Prostate gland (tissue), 2 donors: Measurements from ENCODE around the gene FGF10. TPM values are rescaled to one million over a fixed set of nuclear protein-coding genes. Genes with fewer than 3 reads are reported as not detected.

ENCODE experiments used
- DNase-seq: peaks from one replicate; pipeline ENCODE4 v3.0.0-alpha.2; 2019; ENCODE audit warnings: low spot score
- H3K27ac ChIP-seq, 2 donors: fragments of 200-600 bp; sonication (generic); 2 replicates each; pipeline ENCODE4 v1.5.1; 2017 to 2019
- H3K27me3 ChIP-seq: fragments of 200-600 bp; sonication (generic); replicated peaks from 2 replicates; pipeline ENCODE4 v1.5.1; 2019; ENCODE audit not compliant: insufficient read depth
- H3K36me3 ChIP-seq, 2 donors: fragments of 200-600 bp; sonication (generic); 1 replicate in 1 of 2; 2 replicates in 1 of 2; pipeline versions ENCODE4 v1.5.1 to v1.8.1; 2017 to 2019
- H3K4me1 ChIP-seq: fragments of 200-600 bp; sonication (generic); replicated peaks from 2 replicates; pipeline ENCODE4 v1.5.1; 2019
- H3K4me3 ChIP-seq, 2 donors: fragments of 200-600 bp; sonication (generic); 2 replicates each; pipeline ENCODE4 v1.5.1; 2017 to 2019
- H3K9me3 ChIP-seq: fragments of 200-600 bp; sonication (generic); 2 replicates; pipeline ENCODE4 v1.5.1; 2017
- POLR2A ChIP-seq: fragments of 450-650 bp; IDR thresholded peaks from one replicate; pipeline ENCODE4 v1.6.1; 2016; ENCODE audit warnings: antibody characterized with exemption, mild to moderate bottlenecking
- POLR2AphosphoS5 ChIP-seq: sonication (generic); formaldehyde crosslinking; IDR thresholded peaks from one replicate; pipeline ENCODE4 v1.6.1; 2017; ENCODE audit warnings: antibody characterized with exemption
- WGBS: methylation state at CpG from one replicate; pipeline ENCODE4 v1.1.5; 2018; 5-methylcytosine and 5-hydroxymethylcytosine counted together
- intact Hi-C: fragments of 100-400 bp; cut with DNase I; formaldehyde crosslinking; loops from one replicate; pipeline ENCODE4 v1.14.2; 2022
- total RNA-seq, 2 donors: library from RNA; depleted of rRNA; stranded (reverse); fragments of >200 nt; gene quantifications; one replicate each; pipeline ENCODE4 v1.1.0, GENCODE V29; 2016
- TF ChIP-seq, protein P1 (sequence below), 4 experiments: fragments of 200-600 bp in 2 of 4; fragments of 450-650 bp in 2 of 4; sonication (generic) in 2 of 4; IDR thresholded peaks; 1 replicate in 3 of 4; 2 replicates in 1 of 4; pipeline ENCODE4 v1.5.1; 2016 to 2019; ENCODE audit warnings: antibody characterized with exemption in 4 of 4, mild to moderate bottlenecking in 2 of 4, moderate library complexity in 2 of 4

The FGF10 gene
- total RNA-seq, 2 donors from 2014 or later, result 3.1 to 6.9 TPM

DNA sequence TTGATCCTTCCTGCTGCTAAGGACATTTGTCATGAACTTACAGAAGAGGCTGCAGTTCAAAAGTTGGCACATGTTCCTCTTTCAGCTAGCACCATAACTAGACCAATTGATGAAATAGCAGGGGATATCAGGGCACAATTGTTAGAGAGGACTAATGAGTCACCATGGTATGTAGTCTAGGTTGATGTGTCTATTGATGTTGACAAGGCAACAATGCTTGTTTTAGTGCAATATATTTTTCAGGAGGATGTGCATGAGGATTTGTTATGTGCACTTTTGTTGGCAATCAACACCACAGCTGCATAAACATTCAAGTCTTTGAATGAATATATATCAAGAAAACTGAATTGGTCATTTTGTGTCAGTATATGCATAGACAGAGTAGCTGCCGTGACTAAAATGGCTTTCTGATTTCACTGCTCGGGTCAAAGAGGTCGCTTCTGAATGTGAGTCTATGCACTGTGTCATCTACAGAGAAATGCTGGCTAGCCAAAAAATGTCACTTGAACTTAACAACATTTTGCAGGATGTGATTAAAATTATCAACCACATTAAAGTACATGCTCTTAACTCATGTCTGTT, 68.0 kb downstream of the FGF10 start:
- Histone ChIP-seq H3K27me3 (no peaks in the 10 kb centered on the region), H3K27ac (no peak overlapping the region), H3K36me3 (no peaks in the 10 kb centered on the region), H3K4me1 (no peaks in the 10 kb centered on the region), H3K4me3 (no peak overlapping the region), H3K9me3 (no peaks in the 10 kb centered on the region)
- TF ChIP-seq POLR2AphosphoS5 (no peak), POLR2A (no peak)
- TF ChIP-seq, protein P1, sequence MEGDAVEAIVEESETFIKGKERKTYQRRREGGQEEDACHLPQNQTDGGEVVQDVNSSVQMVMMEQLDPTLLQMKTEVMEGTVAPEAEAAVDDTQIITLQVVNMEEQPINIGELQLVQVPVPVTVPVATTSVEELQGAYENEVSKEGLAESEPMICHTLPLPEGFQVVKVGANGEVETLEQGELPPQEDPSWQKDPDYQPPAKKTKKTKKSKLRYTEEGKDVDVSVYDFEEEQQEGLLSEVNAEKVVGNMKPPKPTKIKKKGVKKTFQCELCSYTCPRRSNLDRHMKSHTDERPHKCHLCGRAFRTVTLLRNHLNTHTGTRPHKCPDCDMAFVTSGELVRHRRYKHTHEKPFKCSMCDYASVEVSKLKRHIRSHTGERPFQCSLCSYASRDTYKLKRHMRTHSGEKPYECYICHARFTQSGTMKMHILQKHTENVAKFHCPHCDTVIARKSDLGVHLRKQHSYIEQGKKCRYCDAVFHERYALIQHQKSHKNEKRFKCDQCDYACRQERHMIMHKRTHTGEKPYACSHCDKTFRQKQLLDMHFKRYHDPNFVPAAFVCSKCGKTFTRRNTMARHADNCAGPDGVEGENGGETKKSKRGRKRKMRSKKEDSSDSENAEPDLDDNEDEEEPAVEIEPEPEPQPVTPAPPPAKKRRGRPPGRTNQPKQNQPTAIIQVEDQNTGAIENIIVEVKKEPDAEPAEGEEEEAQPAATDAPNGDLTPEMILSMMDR (IDR thresholded peaks at IDR 0.05), result no peak
- WGBS, result 87% methylated on average over 3 of the region's 3 CpGs
- intact Hi-C loops, result no loop called here
- DNase-seq, result no peak

DNA sequence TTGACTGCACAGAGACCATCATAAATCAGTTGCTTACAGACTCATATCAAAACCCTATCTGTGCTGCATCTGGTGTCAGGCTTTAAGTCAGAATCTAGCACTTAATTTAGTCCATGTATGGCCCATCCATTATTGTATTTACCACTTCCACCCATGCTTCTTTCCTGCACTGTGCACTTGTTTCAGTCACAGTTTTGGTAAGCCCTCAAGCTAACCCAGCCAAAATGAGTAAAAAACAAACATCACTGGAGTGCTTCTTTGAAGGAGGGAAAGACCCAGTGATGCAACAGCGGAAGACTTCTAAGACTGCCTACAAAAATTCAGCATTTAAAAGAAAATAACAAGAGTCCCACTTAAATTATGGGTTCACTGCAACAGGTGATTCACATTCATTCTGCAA, 69.0 kb downstream of the FGF10 start:
- Histone ChIP-seq H3K27ac (no peak overlapping the region), H3K9me3 (no peaks in the 10 kb centered on the region), H3K4me1 (no peaks in the 10 kb centered on the region), H3K36me3 (no peaks in the 10 kb centered on the region), H3K27me3 (no peaks in the 10 kb centered on the region), H3K4me3 (no peak overlapping the region)
- 91% methylated on average over 1 of the region's 1 CpG for WGBS
- intact Hi-C loops, result no loop called here
- DNase-seq, result no peak
- no peak for TF ChIP-seq POLR2AphosphoS5
- no peak for TF ChIP-seq POLR2A
- TF ChIP-seq, protein P1 (IDR thresholded peaks at IDR 0.05), result no peak

DNA sequence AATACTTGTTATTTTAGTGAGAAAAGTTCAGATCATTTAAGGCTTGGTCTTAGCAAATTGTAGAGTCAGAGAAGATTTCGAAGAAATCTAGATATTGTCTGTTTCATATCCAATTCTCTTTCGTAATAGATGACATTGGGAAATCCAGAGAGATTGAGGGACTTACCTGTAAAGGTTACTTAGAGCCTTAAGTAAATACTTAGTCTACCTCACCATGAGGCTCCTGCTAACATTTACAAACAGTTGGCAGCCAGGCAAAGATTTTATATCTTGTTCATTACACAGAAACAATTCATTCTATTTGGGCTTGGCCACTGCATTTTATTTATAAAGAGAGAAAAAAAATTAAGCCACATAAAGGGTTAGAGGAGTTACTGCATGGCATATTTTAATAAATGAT, 70.3 kb downstream of the FGF10 start:
- TF ChIP-seq POLR2A (no peak), POLR2AphosphoS5 (no peak)
- TF ChIP-seq, protein P1 (IDR thresholded peaks at IDR 0.05), result no peak
- Histone ChIP-seq H3K4me3 (no peak overlapping the region), H3K36me3 (no peaks in the 10 kb centered on the region), H3K27me3 (no peaks in the 10 kb centered on the region), H3K4me1 (no peaks in the 10 kb centered on the region), H3K9me3 (no peaks in the 10 kb centered on the region), H3K27ac (no peak overlapping the region)
- intact Hi-C loops, result no loop called here
- DNase-seq, result no peak
- WGBS, result 77% methylated on average over 2 of the region's 2 CpGs

DNA sequence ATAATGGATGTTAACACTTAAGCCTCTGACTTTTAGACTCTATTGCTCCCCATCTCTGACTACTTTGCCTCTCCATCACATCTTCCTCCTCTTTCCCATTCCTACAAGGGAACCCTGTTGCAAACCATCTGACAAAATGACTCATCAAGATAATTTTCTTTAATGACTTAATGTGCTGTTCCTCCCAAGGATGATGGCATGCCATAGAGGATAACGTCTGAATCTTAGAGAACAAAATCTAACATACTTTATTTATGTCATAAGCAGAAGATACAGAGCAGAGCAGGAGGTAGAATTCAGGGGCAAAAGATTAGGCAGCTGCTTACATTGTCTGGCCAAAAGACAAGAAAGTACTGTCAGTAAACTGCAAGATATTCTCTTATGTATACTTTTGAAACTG, 76.8 kb downstream of the FGF10 start:
- intact Hi-C loops, result no loop called here
- Histone ChIP-seq H3K27ac (no peak overlapping the region), H3K4me3 (no peak overlapping the region), H3K36me3 (no peaks in the 10 kb centered on the region), H3K4me1 (no peaks in the 10 kb centered on the region), H3K9me3 (no peaks in the 10 kb centered on the region), H3K27me3 (no peaks in the 10 kb centered on the region)
- WGBS, result 32% methylated on average over 1 of the region's 1 CpG
- DNase-seq, result no peak
- TF ChIP-seq, protein P1 (IDR thresholded peaks at IDR 0.05), result no peak
- TF ChIP-seq POLR2AphosphoS5 (no peak), POLR2A (no peak)

DNA sequence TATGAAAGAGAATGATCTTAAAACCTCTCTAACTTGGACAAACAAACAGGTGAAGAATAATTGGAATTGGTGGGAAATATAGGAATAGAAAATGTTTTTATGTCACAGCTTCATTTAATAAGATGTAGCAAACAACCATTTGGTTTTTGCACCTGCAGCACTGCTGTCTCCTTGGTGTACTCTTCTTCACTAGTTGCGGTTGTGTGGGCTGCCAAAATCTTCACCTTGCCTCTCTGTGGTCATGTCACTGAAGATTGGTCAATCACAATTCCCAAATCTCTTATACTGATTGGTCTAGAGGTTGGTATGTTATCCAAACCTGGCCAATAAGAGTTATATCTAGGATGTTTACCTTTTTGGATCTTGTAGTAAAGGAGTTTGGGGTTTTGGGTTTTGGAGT, 88.7 kb downstream of the FGF10 start:
- no peaks in the 10 kb centered on the region for H3K27me3 ChIP-seq
- TF ChIP-seq POLR2AphosphoS5 (no peak), POLR2A (no peak)
- TF ChIP-seq, protein P1 (IDR thresholded peaks at IDR 0.05), result no peak
- no peaks in the 10 kb centered on the region for H3K9me3 ChIP-seq
- no peak overlapping the region for H3K4me3 ChIP-seq
- WGBS, result 95% methylated on average over 1 of the region's 1 CpG
- intact Hi-C loops, result no loop called here
- no peaks in the 10 kb centered on the region for H3K36me3 ChIP-seq
- no peaks in the 10 kb centered on the region for H3K4me1 ChIP-seq
- no peak for DNase-seq
- H3K27ac ChIP-seq, result no peak overlapping the region
